Hematopoietic multipotent progenitor cell (in vitro differentiated cells): ENCODE results near the gene RWDD3. TPM values are rescaled to one million over a fixed set of nuclear protein-coding genes. Genes with fewer than 3 reads are reported as not detected.

ENCODE experiments used
- DNase-seq, 3 donors: peaks; one replicate each; pipeline ENCODE4 v3.0.0-alpha.2; 2011 to 2015; ENCODE audit warnings: low read depth in 2 of 3, low spot score in 2 of 3
- total RNA-seq: library from RNA; depleted of rRNA; stranded (reverse); fragments of >200 nt; gene quantifications from one replicate; pipeline ENCODE4 v1.2.3, GENCODE V29; 2012

The RWDD3 gene
- total RNA-seq, 1 donor = 7.3 TPM

- DNase-seq = no peak
Measured at GRCh38 chr1:95229037-95229436, 5.0 kb upstream of the RWDD3 start.

DNA sequence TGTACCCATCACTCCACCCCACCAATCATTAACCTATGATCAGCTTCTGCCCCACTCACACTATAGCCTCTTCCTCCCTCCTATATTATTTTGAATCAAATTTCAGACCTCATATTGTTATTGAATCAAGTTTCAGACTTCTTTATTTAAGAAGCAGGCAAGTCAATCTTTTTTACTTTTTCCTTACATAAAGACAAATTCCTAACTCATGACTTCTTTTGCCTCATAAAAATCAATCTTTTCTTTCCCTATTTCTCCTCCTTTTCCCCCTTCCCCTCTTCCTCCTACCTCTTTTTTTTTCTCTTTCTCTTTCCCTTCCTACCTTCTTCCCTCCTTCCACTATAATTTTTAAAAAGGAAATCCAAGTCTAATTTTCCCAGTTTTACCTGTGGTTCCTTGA lies 4.3 kb upstream of the RWDD3 start:
- DNase-seq = no peak

DNA sequence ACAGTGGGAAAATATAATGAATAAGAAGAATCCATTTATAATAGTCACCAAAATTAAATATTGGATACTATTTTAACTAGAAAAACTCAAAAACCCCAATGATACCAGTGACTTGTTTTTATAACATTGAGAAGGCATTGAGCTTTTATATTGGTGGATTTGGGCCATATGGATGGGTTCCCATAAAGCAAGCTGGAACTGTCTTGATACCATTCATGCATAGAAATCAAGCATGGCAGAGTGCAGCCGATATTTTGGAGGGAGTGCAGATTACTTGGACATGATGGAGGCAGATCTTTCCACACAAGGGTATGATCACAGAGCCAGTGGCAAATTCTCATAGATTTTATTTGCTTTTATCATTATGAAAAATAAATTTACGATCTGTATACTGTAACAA lies 3.8 kb upstream of the RWDD3 start:
- DNase-seq = no peak

GRCh38 chr1:95230768-95231191 lies 3.2 kb upstream of the RWDD3 start:
- DNase-seq = no peak

GRCh38 chr1:95232646-95233318 lies 1.2 kb upstream of the RWDD3 start:
- no peak for DNase-seq

DNA sequence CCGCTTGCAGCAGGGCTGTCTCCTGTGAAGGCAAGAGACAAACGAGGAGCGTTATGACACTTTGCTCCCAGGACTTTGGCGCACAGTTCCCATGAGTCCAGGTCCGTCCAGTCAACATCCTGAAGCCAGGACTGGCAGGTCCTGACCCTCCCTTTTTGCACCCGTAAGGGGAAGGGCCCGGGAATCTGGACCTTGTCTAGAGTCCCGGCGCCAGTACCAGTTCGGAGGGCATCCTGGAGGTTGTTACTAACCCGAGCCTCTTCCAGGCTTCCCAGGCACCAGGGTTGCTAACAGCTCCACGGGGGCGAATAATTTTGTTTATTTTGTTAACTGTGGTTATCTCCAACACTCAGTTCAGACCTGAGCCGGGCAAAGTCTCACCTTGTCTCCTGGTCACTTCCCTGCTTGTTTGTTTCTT lies 682 bp upstream of the RWDD3 start:
- no peak for DNase-seq

- DNase-seq = no peak
Measured at GRCh38 chr1:95236784-95237575, 3.0 kb downstream of the RWDD3 start.

DNA sequence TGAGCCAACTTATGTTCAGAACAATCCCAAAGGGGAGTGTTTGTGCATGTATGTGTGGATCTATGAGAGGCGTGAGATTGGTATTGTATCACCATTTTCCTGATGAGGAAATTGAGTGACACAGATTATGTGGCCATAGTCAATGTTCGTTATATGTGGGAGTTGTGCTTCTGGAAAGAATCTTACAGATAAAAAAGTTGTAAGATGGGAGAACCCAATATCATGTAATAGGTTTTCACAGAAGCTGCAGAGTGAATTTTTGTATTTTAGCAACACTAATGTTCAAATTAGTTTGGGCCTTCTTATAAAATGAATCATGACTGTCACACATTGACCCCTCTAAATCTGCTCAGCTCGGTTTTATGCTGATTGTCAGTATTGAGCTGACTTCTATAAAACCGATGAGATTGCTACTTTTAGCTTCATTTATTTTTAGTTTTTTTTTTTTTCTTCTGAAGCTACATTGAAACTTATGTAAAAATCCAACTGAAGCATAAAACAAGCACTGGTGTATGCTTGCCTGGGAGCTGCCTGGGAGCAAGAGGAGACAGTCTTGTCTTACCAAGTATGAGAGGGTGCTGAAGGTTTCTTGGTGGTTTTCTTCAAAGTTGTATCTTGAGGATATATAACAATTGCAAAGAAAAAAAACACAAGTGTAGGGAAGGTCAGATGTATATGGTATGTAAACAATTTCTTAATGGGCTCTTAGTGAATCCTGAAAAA lies 4.1 kb downstream of the RWDD3 start:
- no peak for DNase-seq

DNA sequence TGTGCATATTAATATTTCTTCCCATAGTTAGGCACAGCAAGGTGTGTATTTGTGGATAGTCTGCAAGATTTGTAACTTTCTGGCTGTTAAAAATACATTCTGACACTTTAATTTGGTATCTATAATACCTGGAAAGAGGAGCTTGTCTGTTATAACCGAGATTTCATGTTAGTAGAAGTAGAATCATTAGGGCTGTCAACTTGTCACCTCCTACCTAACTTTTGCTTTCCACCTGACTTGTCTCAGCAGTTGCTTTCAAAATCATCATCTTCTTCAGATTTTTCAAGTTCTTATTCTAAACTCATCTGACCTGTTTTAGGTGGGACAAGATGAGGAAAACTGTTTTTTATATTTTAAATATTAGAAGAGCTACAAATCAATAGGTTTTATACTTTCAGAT lies 11.0 kb downstream of the RWDD3 start:
- no peak for DNase-seq

GRCh38 chr1:95246511-95246910 lies 12.5 kb downstream of the RWDD3 start:
- no peak for DNase-seq

GRCh38 chr1:95247607-95248006 lies 13.6 kb downstream of the RWDD3 start:
- no peak for DNase-seq

DNA sequence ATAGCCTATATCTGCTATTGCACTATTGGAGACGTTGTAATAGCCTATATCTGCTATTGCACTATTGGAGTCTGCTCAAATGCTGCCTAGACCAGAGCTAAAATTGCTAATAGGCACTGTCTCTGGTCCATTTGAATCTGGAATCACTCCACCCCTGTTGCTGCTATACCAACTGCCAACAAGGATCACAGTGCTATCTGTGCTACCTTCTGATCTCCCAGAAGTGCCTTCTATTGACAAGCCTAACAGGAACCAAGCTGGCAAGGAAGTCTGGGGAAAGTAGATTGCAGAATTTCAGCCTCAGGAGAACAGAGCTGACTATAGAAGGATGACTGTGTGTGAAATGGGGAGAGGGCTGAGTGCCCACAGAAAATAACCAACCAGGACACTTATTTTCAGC lies 15.9 kb downstream of the RWDD3 start:
- DNase-seq = peak in 2 of 3 donors; percentile 62 to 86

GRCh38 chr1:95252422-95252821 lies 18.4 kb downstream of the RWDD3 start:
- peak in 2 of 3 donors; percentile 57 to 90 for DNase-seq

GRCh38 chr1:95254959-95255358 lies 20.9 kb downstream of the RWDD3 start:
- no peak for DNase-seq

DNA sequence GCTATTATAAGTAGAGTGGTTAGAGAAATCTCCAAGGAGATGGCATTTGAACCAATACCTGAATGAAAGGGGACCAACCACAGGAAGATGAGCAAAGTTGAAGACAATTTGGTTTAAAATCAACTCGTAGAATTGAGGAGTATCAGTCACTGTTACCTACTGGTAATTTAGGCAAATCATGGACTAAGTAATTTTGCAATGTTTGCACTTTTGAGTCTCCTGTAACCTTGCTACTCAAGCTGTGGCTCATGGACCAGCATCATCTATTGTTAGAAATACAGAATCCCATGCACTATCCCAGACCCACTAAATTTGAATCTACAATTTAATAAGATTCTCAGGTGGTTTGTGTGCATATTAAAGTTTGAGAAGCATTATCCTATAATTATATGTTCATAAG lies 21.8 kb downstream of the RWDD3 start:
- no peak for DNase-seq

DNA sequence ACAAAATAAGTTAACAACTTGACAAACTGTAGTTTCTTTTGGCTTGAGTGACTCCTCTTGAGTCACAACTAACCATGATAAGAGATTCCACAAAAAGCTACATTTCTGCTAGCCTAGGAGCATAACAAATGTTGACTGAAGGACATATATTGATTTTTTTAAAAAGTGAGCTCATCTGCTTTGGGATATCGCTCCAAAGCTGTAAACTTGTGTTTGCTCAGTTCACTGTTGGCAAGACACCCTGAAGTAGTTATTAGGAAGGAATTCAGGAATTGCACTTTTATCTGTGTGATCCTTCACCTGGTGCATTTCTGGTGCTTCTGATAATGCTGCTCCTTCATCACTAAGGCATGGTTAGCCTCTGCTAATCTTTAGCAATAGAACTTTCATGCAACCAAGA lies 23.7 kb downstream of the RWDD3 start:
- no peak for DNase-seq

DNA sequence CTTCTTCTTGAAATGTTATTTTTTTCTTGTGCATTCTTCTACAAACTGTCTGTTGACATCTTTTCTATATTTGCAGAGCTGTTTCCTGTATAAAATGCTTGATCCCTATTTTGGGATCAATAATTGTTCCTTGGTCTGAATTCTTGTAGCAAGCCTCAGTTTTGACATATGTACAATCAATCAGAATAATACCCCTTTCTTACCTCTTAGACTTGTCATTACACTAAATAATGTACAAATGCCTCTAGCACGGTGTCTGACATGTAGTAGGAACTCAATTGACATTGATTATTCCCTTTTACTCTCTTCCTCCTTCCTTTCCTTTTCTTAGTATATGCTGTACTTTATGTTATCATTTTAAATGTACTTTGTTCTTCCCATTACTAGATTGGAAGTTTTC lies 25.2 kb downstream of the RWDD3 start:
- no peak for DNase-seq

- peak in 2 of 3 donors; percentile 18 to 57 for DNase-seq
Measured at GRCh38 chr1:95262913-95263312, 28.9 kb downstream of the RWDD3 start.

GRCh38 chr1:95263450-95263849 lies 29.4 kb downstream of the RWDD3 start:
- no peak for DNase-seq

- no peak for DNase-seq
Measured at GRCh38 chr1:95265106-95265505, 31.1 kb downstream of the RWDD3 start.

- DNase-seq = no peak
Measured at GRCh38 chr1:95276429-95276828, 42.4 kb downstream of the RWDD3 start.
